HG03520 (cell line): ENCODE results near the gene IER5L.

Experiments
- ATAC-seq: cut with Tn5 transposase; IDR thresholded peaks from one replicate; pipeline ENCODE4 v1.9.1; 2021; ENCODE audit warnings: mild to moderate bottlenecking, moderate library complexity; ENCODE audit not compliant: unreplicated experiment

The IER5L gene

DNA sequence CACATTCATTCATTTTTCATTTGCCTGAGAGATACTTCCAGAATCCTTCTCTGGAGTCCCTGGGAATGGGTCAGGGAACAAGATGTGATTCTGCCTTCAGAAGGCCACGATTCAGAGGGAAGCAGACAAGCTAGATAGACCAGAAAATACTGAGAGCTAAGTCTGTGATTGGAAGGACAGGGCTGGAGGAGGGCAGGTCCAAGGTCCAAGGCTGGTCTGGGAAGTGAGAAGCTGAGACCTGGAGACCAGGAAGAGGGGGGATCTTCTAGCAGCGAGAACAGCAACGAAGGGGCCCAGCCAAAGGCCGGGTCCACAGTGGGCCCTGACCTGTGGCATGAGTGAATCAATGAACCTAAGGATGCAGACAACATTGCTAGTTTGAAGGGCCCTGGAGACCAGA lies 4.1 kb upstream of the IER5L start:
- ATAC-seq: no peak

DNA sequence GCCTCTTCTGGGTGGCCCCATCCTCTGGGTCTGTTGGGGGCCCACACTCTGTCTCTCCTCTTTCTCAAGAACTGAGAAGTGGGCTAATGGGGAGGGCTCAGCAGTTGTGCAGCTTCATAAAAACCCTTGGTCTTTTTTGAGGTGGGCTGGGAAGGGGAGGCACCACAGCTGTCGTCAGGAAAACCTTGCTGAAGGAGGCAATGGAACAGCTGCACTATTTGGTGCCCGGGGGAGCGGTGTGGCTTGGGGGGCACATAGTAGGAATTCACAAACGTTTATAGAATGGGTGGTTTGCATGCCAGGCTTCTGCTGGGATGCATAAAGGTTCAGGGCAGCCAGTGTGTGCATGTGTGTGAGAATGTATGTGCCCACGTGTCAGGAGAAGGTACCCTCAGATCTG lies 3.2 kb upstream of the IER5L start:
- ATAC-seq: no peak

DNA sequence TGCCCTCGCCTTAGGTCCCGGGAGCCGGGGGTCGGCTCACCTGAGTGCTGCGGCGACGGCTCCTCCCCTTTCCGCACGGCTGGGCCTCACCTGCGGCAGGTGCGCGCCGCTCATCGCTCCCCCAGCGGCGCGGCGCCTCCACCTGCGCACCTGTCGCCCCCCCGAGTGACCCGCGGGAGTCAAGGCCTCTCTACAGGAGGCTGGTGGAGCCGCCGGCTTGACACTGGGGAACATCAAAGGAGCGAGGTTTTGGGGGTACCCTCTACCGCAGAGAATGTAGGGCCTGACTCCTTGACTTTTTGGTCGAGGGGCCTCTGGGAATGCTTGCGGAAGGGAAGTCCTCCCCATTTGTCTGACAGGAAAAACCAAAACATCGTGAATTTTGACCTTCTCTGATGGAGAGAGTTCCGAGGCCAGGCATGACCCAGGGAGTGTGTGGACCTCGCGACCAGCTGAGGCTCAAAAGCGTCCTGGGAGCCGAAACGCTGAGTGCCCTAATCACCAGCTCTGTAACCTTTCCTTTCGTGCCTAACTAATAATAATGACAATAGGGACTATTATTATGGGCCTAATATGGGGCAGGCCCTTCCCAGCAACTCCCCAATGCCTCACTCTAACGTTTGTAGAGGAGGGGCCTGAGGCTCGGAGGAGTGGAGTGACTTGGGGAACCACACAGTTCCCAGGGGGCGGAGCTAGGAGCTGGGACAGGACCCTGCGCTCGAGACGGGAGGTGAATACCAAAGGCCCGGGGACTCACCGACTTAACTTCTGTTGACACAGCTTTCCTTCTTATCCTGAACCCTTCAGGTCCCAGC lies 714 bp upstream of the IER5L start:
- ATAC-seq: no peak

DNA sequence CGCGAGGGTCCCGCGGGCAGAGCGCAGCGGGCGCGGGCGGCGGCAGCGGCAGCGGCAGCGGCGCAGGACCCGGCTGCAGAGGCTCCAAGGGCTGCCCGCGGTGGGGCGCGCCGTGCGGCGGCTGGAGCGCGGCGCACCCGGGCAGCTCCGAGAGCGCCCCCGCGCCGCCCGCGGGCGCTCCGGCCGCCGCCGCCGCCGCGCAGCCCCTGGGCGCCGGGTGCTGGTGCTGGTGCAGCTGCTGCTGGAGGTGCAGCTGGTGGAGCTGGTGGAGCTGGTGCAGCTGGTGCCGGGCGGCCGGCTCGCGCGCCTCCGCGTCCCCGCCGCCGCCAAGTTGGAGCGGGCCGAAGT lies 644 bp downstream of the IER5L start:
- peak; percentile 14 for ATAC-seq

DNA sequence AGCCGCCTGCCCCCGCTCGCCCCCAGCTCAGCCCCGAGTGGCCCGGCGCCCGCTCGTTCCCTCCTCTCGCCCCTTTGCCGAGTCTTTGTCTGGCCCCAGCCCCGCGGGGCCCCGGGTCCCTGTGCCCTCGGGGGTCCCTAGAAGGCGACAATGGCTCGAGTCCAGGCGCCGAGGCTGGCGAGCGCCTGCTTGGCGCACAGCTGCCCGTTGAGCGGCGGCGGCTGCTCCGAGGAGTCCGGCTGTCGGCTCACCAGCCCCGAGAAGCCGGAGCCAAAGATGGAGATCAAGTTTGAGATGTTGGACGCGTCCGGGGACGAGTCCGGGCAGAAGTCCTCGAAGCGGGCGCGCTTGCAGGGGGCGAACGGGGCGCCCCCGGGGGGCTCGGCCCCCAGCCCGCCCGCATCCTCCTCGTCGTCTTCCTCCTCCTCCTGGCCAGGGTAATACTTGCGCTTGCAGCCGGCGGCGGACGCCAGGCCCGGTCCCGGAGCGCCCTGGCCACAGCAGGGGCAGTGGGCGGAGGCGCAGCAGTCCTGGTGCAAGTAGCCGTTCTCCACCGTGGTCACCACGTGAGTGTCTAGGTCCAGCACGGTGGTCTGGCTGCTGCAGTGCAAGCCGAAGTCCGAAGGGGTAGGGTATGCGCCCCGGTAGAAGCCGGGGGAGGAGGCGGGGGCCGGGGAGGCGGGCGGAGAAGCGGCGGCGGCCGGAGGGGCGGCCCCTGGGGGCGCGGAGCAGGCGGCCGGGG lies 1.2 kb downstream of the IER5L start:
- ATAC-seq: no peak

DNA sequence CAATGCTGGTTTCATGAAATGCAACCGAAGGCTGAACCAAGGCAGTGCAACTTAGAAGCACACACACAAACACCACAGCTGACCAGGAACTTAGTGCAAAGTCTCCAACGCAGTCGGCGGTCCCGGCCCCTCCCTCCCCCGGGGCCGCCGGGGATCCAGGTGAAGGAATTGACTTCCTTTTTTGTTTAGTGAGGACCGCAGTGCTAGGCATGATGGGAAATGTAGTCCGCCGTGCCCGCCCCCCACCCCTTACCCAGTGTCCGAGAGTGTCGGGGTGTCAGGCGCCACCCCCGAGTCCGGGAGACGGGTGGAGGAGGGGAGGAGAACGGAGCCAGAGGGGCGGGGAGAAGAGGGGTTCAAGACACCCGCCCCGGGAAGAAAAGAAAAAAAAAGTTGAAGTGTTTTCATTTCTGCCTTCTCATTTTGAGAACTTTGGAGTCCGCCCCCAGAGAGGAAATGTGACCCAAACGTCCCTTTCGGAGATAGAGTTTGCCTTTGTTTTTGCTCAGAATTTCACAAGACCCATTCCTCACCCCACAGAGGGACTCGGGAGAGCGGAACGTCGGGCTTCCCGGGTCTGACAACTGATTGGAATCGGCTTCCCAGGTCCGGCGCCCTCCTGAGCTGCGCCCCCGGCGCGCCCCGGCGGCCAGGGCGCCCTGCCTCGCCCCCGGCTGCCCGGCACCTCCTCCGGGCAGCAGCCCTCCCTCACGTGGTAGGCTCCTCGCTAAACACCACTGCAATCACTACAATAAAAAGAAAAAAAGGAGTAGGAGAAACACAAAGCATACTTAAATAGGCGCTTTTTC lies 2.0 kb downstream of the IER5L start:
- ATAC-seq: no peak

DNA sequence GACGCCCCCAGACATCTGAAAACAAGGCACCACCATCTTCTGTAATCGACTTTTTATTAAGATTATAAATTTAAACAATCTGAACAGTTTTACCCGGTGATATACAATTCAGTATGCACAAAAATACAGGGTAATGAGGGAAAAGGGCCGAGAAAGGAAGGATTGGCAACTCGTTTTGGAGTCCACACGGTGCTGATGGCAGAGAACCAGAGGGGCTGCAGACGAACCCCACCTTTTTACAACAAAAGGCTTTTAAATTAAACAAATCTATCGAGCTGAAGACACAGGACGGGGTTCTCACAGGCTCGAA lies 2.6 kb downstream of the IER5L start:
- no peak for ATAC-seq

DNA sequence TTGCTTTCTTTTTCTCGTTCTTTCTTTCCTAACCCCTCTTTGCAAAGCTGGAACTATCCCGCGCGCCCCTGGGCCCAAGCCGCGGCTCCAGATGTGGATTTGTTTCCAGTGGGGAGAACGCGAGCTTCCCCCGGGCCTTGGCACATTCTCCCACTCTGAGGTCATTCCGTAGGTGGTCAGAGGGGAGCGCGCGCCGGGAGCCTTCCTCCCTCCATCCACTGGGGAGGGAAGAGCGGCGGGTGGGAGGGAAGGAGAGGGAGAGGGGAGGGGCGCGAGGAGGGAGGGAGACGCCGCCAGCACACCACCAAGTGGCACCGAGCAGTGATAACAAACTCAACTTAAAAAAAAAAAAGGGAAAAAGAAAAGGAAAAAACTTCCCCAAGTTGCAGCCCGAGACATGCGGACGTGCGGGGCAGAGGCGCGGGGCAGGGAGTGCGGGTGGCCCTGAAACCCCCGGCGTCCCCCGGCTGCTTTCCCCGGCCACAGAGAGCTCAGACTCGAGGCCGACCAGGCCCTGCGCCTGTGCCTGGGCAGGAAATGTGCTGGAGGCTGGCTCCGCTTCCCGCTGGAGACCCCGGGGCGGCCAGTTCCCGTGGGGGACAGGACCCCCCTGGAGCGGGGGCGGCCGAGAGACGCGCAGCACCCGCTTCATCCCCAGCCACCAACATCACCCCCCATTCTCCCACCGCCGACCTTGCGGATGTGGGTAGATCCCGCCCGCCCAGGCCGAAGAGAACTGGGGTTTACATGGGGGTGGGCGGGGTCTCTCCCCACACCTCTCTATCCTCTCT lies 3.1 kb downstream of the IER5L start:
- ATAC-seq: no peak

DNA sequence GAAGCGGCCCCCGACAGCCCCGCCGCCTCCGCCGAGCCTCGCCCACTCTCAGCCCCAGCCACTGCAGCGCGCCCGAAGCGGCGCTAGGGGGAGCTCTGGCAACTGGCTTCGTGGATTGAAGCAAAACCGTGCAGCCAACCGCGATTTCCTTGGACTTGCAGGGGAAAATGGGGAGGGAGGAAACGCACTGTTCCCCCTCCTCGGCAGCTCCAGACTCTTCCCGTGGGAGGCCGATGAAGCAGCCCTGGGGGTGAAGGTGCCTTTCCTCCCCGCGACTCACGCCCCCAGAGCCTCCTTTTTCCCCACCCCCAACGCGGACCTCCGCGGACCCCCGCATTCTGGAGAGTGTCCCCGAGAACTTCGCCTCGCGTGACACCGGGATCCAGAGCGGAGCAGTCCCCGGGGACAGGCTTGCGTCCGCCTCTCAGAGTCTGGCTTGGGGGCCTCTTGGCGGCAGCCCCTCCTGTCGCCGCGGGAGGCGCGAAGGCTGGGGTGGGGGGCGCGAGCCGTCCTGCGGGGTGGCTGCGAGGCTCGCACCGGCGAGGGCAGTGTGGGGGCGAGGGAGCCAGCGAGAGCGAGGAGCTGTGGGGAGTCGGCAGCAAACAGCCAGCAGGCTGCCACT lies 3.8 kb downstream of the IER5L start:
- no peak for ATAC-seq

DNA sequence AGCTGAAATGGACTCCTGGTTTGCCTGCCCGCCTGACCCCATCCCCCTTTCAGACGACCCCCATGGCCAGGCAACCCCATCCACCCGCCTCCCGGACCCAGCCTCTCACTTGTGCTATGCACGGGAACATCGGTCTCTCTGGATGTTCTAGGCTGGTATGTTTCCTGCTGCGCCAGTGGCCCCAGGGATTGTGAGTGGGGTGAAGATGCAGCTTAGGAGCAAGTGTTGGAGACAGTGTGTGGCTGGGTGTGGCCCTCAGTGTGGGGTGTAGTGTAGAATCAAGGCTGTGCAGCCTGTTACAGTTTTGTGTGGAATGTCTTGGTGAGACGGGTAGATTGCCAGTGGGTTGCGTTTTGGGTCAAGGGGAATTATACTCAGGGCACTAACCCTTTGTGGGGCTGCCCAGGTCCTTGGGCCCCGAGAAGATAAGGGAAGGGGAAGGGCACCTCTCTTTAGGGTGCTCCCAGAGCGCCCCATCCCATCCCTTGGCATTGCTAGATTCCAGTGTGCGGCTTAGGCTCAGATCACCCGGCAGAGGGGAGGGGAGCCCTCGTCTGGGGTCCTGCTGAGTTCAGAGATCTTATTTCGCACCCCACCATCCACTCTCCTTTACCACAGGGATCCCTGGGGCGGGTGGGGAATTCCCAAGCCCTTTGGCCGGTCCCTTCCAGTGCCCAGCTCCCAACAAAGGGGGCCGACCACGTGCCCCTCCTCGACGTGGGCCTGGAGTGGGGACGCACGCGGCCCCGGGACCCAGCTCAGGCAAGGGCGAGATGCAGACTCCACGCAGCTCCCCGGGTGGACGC lies 4.6 kb downstream of the IER5L start:
- ATAC-seq: no peak

DNA sequence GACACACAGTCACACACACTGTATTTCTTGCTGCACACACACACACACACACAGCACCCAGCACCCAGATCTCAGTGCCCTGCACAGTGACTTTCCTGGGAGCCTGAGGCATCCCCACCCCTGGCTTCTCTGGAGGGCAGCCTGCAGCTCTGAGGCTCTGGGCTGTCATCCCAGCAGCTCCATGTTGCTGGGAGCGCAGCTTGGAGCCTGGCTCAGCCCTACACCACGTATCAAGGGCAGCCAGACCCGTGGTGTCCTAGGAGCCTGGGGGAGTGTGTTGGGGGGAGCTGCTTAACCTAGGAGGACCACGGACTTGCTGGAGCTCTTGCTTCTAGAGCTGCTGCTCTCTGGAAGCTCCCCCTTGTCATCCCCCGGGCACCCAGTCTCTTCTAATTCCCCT lies 5.2 kb downstream of the IER5L start:
- no peak for ATAC-seq

DNA sequence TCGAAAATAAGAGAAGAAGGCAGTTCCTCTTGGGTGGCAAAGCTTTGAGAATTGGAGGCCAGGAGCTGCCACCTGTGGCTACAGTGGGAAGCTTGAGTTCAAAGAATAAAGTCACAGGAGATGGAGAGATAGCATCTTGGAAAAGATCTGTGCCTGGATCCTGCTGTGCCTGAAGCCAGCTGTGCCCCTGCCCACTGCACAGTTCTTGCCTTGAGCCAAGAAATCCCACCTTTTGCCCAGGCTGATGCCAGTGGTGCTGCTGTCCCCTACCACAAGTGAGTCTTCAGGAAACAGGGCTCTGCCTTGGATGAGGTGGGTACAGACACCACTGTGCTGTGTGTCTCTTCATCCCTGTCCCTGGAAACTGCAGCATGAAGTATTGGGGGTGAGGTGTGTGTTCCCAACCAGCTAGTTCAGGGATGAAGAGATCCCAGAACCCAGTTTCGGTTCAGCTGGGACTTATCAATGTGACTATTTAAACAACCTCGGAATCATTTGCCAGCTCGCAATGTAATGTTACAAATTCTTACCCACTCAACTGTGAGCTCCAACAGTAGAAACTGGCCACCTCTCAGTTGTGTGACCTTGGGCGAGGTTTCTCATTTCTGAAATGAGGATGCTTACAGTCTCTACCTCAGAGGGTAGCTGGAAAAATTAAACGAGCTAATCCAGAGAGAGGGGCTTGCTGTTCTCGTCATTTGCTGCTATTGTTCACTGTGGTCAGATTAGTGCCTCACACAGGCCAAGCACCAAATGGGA lies 5.9 kb downstream of the IER5L start:
- ATAC-seq: no peak

DNA sequence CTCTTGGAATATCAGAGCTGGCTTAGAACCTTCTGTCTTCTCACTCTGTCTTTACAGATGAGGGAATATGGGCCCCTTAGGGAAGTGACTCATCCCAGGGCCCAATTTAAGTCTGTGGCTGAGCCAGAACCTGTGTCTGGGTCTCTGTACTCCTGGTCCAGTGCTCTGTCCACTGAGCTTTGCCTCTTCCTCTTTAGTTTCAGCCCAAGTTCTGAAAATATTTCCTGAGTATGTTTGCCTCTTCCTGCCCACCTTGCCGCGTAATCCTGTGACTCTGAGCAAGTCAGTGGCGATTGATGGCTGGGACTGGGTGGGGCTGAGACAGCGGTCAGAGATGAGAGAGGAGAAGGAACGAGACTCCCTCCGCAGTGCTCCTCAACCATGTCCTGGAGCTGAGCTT lies 7.8 kb downstream of the IER5L start:
- no peak for ATAC-seq

DNA sequence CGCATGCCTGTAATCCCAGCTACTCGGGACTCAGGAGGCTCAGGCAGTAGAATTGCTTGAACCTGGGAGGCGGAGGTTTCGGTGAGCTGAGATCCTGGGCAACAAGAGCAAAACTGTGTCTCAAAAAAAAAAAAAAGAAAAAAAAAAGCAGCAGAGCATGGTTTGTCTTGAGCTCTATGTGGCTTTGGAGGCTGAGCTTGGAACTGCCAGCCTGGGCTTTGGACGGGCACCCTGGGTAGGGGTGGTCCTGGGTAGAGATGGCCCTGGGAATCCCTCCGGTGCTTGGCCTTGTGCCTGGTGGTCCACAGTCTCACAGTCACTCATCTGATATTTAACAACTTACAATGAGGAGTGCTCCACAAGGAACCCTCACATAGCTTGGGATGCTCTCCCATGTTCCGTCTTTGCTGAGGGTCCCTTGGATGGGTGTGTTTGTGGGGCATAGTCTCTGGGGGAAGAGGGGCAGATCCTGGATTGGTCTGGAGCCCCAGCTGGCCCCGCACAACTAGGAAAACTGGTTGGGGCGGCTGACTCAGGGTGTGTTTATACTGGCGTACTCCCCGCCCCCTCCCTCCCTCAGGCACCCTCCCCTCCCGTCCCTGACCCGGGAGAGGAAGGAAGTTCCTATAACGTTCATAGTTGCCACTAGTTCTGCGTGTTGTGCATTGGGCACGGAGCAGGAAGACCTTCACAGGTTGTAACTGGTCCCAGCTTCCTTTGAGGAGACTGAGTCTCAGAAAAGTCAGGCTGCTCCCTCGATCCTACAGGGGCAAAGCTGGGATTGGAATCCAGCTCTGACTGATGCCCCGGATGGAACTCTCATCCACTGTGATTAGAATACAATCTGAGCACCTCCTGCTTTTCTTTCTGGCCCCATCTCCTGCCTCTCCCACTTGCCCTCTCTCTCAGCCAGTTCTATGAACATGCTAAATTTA lies 11.2 kb downstream of the IER5L start:
- ATAC-seq: no peak

DNA sequence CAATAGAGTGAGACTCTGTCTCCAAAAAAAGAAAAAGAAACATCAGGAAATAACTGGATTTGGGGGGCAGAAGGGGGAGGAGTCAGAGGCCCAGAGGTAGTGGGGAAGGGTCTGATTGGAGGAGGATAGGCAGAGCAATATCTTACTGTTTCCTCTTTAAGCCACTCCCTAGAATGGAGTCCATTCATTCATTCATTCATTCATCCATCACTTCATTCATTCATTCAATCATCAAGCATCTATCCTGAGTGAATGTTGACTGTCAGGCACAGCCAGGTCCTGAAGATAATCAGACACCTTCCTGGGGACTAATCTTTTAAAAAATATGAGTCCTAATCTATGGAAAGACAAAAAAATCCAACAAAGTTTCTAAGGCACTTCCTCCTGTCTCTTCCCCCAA lies 12.9 kb downstream of the IER5L start:
- no peak for ATAC-seq

DNA sequence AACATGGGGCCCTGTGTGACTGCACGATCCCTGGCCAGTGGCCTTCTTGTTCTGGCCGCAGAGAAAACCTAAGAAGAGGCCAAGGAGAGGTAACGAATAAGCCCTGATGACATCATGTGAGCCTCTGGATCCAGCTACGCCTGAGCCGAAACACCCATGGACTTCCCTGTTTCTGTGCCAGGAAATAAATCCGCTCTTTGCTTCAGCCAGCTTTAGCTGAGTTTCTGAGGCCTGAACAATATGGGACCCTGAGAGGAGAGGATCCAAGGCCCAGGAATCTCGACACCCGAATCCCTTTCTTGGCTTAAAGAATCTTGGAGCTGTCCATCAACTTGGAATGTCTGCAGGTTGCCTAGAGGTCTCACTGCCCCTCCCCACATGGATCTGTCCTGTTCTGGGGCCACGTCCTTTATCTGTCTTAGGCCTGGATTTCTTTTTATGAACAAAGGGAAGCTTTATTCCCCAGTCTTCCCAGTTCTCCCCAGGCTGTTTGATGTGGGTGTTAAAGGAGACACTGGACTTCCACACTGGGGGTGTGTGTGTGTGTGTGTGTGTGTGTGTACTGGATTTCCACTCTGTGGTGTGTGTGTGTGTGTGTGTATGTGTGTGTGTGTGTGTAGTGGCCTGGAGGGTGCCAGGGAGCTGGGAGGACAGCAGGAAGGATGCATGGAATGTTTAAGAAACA lies 13.7 kb downstream of the IER5L start:
- ATAC-seq: no peak

DNA sequence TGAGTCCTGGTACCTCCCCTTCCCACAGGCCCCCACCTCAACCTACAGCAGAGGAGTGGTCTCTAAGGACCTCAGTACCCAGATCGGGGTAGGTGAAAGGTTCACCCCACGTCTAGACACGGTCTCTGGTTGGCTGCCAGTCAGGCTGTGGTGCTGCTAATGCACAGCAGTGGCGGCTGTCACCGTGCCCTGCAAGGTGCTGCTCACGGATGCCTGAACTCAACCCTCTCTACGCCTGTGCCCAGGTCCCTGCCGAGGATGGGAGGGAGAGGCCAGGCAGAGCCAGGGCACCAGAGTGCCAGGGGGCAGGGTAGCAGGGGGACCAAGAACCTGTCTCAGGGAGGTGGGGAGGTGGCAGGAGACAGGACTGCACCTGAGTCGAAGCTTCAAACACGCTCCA lies 14.3 kb downstream of the IER5L start:
- no peak for ATAC-seq
